Smooth muscle cell (in vitro differentiated cells): ENCODE data around the gene SORBS1. TPM values are rescaled to one million over a fixed set of nuclear protein-coding genes. Genes with fewer than 3 reads are reported as not detected.
A peak's percentile ranks its signal among the peaks of the same experiment; 100 is the strongest.

ENCODE experiments used
- DNase-seq: peaks from one replicate; lab custom pipeline; 2025; ENCODE audit not compliant: unreplicated experiment; lab: John Stamatoyannopoulos, UW
- H2AFZ ChIP-seq: fragments of 200-600 bp; sonication (generic); 2 replicates; pipeline ENCODE4 v1.6.0; 2016; ENCODE audit warnings: antibody characterized with exemption, low read depth, mild to moderate bottlenecking
- H3F3A ChIP-seq: fragments of 200-600 bp; sonication (generic); 2 replicates; pipeline ENCODE4 v1.6.0; 2017; ENCODE audit warnings: antibody characterized with exemption, low read depth
- H3K27ac ChIP-seq: fragments of 200-600 bp; sonication (generic); 2 replicates; pipeline ENCODE4 v1.5.1; 2016; ENCODE audit warnings: low read depth, mild to moderate bottlenecking
- H3K27me3 ChIP-seq: fragments of 200-600 bp; sonication (generic); 2 replicates; pipeline ENCODE4 v1.6.1; 2016; ENCODE audit warnings: low read depth, mild to moderate bottlenecking
- H3K36me3 ChIP-seq: fragments of 200-600 bp; sonication (generic); 2 replicates; pipeline ENCODE4 v1.5.1; 2016; ENCODE audit warnings: low read depth
- H3K4me1 ChIP-seq: fragments of 200-600 bp; sonication (generic); 2 replicates; pipeline ENCODE4 v1.5.1; 2016; ENCODE audit warnings: low read depth
- H3K4me2 ChIP-seq: fragments of 200-600 bp; sonication (generic); 2 replicates; pipeline ENCODE4 v1.6.0; 2016; ENCODE audit warnings: mild to moderate bottlenecking
- H3K4me3 ChIP-seq: fragments of 200-600 bp; sonication (generic); 2 replicates; pipeline ENCODE4 v1.5.1; 2016; ENCODE audit warnings: mild to moderate bottlenecking
- H3K79me2 ChIP-seq: fragments of 200-600 bp; sonication (generic); 2 replicates; pipeline ENCODE4 v1.6.0; 2016; ENCODE audit warnings: low read depth, mild to moderate bottlenecking
- H3K9ac ChIP-seq: fragments of 200-600 bp; sonication (generic); 2 replicates; pipeline ENCODE4 v1.6.0; 2016; ENCODE audit warnings: low read depth
- H3K9me3 ChIP-seq: fragments of 200-600 bp; sonication (generic); replicated peaks from 2 replicates; pipeline ENCODE4 v1.5.1; 2016; ENCODE audit warnings: low read depth
- H4K20me1 ChIP-seq: fragments of 200-600 bp; sonication (generic); 2 replicates; pipeline ENCODE4 v1.6.0; 2016; ENCODE audit warnings: low read depth
- WGBS: methylation state at CpG from one replicate; pipeline ENCODE4 v1.1.7; 2016; ENCODE audit warnings: low lambda C conversion rate; 5-methylcytosine and 5-hydroxymethylcytosine counted together
- polyA plus RNA-seq: library from polyadenylated mRNA; unstranded; fragments of >200 nt; fragmentation: Nextera tagmentation; extraction: Ambion mirVana; gene quantifications from 2 replicates; pipeline ENCODE4 v1.2.1, GENCODE V29; 2016
- total RNA-seq: library from RNA; depleted of rRNA; stranded (reverse); fragments of >200 nt; gene quantifications from 2 replicates; pipeline ENCODE4 v1.2.3, GENCODE V29; 2014
- TF ChIP-seq, protein P1 (sequence below): fragments of 200-600 bp; sonication (generic); IDR thresholded peaks from 2 replicates; pipeline ENCODE4 v1.5.1; 2017; ENCODE audit warnings: borderline replicate concordance, mild to moderate bottlenecking, antibody characterized with exemption; ENCODE audit not compliant: insufficient read depth, poor library complexity, severe bottlenecking

SORBS1 gene
- total and polyA plus RNA-seq, 2 experiments from 2014 or later, result 14.6 to 21.0 TPM

- DNase-seq, result no peak
- H3K4me3 ChIP-seq, result no peak overlapping the region
- TF ChIP-seq, protein P1, sequence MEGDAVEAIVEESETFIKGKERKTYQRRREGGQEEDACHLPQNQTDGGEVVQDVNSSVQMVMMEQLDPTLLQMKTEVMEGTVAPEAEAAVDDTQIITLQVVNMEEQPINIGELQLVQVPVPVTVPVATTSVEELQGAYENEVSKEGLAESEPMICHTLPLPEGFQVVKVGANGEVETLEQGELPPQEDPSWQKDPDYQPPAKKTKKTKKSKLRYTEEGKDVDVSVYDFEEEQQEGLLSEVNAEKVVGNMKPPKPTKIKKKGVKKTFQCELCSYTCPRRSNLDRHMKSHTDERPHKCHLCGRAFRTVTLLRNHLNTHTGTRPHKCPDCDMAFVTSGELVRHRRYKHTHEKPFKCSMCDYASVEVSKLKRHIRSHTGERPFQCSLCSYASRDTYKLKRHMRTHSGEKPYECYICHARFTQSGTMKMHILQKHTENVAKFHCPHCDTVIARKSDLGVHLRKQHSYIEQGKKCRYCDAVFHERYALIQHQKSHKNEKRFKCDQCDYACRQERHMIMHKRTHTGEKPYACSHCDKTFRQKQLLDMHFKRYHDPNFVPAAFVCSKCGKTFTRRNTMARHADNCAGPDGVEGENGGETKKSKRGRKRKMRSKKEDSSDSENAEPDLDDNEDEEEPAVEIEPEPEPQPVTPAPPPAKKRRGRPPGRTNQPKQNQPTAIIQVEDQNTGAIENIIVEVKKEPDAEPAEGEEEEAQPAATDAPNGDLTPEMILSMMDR, result no peak
- peaks cover 95% of the 10 kb centered on the region for H4K20me1 ChIP-seq
- 97% methylated on average over 3 of the region's 3 CpGs for WGBS
- H3K9ac ChIP-seq, result no peak overlapping the region
- peak overlapping the region; percentile 23 for H3K27ac ChIP-seq
- H3F3A ChIP-seq, result peaks cover 15% of the 10 kb centered on the region
- no peaks in the 10 kb centered on the region for H3K9me3 ChIP-seq
- peaks cover 99% of the 10 kb centered on the region for H3K79me2 ChIP-seq
- H3K4me1 ChIP-seq, result peaks cover 4% of the 10 kb centered on the region
- no peaks in the 10 kb centered on the region for H3K27me3 ChIP-seq
- no peaks in the 10 kb centered on the region for H3K36me3 ChIP-seq
- H3K4me2 ChIP-seq, result no peak overlapping the region
- H2AFZ ChIP-seq, result no peak overlapping the region
Observed at GRCh38 chr10:95284807-95285206, 276.4 kb downstream of the SORBS1 start.

DNA sequence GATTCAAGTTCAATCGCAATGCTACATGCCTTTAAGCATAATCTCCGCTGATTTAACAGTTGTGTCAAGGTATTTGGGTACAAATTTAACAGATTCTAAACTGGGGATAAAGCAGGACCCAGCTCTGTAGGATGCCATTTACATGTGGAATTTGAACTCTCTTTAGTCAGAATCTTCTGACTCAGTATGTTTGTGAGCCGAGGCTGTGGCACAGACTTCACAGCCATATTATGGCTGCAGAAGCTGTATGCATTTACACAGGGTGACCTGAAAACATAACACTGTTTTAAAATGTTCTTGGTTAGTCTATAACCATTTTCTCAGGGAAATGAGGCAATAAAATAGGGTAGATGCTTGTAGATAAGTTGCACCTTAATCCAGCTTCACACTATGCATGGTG lies 279.1 kb downstream of the SORBS1 start:
- Histone ChIP-seq H3K4me1 (peaks cover 3% of the 10 kb centered on the region), H3K79me2 (peaks cover 99% of the 10 kb centered on the region), H3K9me3 (no peaks in the 10 kb centered on the region), H3K4me2 (peak overlapping the region; percentile 3), H3K27me3 (no peaks in the 10 kb centered on the region), H3K27ac (peak overlapping the region; percentile 81), H3K36me3 (no peaks in the 10 kb centered on the region), H3K9ac (no peak overlapping the region), H2AFZ (no peak overlapping the region), H4K20me1 (peaks cover 98% of the 10 kb centered on the region), H3F3A (peaks cover 20% of the 10 kb centered on the region), H3K4me3 (no peak overlapping the region)
- 63% methylated on average over 3 of the region's 3 CpGs for WGBS
- TF ChIP-seq, protein P1, result no peak
- DNase-seq, result no peak

GRCh38 chr10:95281206-95281605 lies 280.0 kb downstream of the SORBS1 start:
- H3F3A ChIP-seq, result peaks cover 26% of the 10 kb centered on the region
- no peaks in the 10 kb centered on the region for H3K27me3 ChIP-seq
- peak overlapping the region; percentile 81 for H3K27ac ChIP-seq
- H3K9ac ChIP-seq, result no peak overlapping the region
- H4K20me1 ChIP-seq, result peaks cover 97% of the 10 kb centered on the region
- peaks cover 94% of the 10 kb centered on the region for H3K79me2 ChIP-seq
- H3K9me3 ChIP-seq, result no peaks in the 10 kb centered on the region
- H2AFZ ChIP-seq, result no peak overlapping the region
- no peak overlapping the region for H3K4me3 ChIP-seq
- DNase-seq, result no peak
- no peaks in the 10 kb centered on the region for H3K36me3 ChIP-seq
- TF ChIP-seq, protein P1, result no peak
- peaks cover 3% of the 10 kb centered on the region for H3K4me1 ChIP-seq
- WGBS, result 40% methylated on average over 2 of the region's 2 CpGs
- H3K4me2 ChIP-seq, result peak overlapping the region; percentile 3

- TF ChIP-seq, protein P1, result no peak
- no peak overlapping the region for H3K4me2 ChIP-seq
- H3K27me3 ChIP-seq, result no peaks in the 10 kb centered on the region
- no peak overlapping the region for H2AFZ ChIP-seq
- peaks cover 3% of the 10 kb centered on the region for H3K4me1 ChIP-seq
- no peaks in the 10 kb centered on the region for H3K36me3 ChIP-seq
- H3K4me3 ChIP-seq, result no peak overlapping the region
- H4K20me1 ChIP-seq, result peaks cover 97% of the 10 kb centered on the region
- H3K79me2 ChIP-seq, result peaks cover 93% of the 10 kb centered on the region
- no peak for DNase-seq
- H3F3A ChIP-seq, result peaks cover 30% of the 10 kb centered on the region
- H3K9ac ChIP-seq, result no peak overlapping the region
- WGBS, result 94% methylated on average over 2 of the region's 2 CpGs
- H3K27ac ChIP-seq, result peak overlapping the region; percentile 81
- H3K9me3 ChIP-seq, result no peaks in the 10 kb centered on the region
Observed at GRCh38 chr10:95280637-95281036, 280.5 kb downstream of the SORBS1 start.
